ENCODE results near the gene LTC4S.
"Not testable (repeated sequence)": the region's sequence is repeated elsewhere in the genome, so short reads cannot be mapped to it uniquely, and the experiment has no call there.

Gene LTC4S, protein sequence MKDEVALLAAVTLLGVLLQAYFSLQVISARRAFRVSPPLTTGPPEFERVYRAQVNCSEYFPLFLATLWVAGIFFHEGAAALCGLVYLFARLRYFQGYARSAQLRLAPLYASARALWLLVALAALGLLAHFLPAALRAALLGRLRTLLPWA

DNA sequence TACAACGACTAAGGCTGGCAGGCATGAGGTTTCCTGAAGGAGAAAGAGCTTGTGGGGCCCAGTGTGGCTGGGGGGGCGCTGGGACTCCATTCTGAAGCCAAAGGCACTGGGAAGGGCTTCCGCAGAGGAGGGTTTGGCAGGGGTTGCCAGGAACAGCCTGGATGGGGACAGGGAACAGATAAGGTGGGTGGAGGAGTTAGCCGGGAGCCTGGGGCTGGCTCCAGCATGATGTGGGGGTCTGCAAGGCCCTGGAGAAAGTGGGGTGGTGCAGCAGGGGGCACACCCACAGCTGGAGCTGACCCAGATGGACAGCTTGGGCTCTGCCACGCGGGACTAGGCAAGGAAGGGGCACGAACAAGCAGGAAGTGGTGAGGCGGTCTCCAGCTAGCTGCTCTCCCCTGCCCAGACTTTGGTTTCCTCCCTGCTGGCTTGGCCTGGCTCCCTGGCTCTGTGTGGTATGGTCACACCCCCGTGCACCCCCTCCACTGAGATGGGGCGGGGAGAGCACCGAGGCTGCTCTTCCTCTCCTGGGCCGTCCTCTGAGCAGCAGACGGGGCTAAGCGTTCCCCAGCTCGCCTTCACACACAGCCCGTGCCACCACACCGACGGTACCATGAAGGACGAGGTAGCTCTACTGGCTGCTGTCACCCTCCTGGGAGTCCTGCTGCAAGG, at the start of gene LTC4S:
TSS of gene LTC4S (plus strand) at position 519 of the 672 bp plus-strand sequence. CDS start at position 614, 95 bp downstream.
- Histone ChIP-seq H3K27me3 (ENCODE audit: control insufficient read depth, insufficient read depth, low read length) (no peaks in the 10 kb centered on the region), H3K4me1 (ENCODE audit: control insufficient read depth, insufficient read depth, low read length) (no peaks in the 10 kb centered on the region), H3K4me3 (ENCODE audit: low read length) (peak within 1 kb of the TSS; percentile 67), H3K36me3 (ENCODE audit: control insufficient read depth, insufficient read depth, low read length) (peaks cover 16% of the 10 kb centered on the region), H3K9ac (ENCODE audit: low read length) (no peak within 1 kb of the TSS), H3K27ac (ENCODE audit: low read depth, low read length) (peak within 1 kb of the TSS; percentile 12)

DNA sequence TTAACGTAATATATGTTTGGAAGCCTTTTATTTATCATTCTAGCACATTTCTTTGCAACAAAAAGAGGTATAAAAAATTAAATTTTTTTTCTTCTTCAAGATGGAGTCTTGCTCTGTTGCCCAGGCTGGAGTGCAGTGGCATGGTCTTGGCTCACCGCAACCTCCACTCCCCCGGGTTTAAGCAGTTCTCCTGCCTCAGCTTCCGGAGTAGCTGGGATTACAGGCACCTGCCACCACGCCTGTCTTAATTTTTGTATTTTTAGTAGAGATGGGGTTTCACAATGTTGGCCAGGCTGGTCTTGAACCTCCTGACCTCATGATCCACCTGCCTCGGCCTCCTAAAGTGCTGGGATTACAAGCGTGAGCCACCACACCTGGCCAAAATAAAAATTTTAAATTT, 49.7 kb upstream of the LTC4S start:
- not testable (repeated sequence) for H3K9ac ChIP-seq (ENCODE audit: low read length); H3K4me1 ChIP-seq (ENCODE audit: control insufficient read depth, insufficient read depth, low read length); H3K36me3 ChIP-seq (ENCODE audit: control insufficient read depth, insufficient read depth, low read length); H3K4me3 ChIP-seq (ENCODE audit: low read length); H3K27me3 ChIP-seq (ENCODE audit: control insufficient read depth, insufficient read depth, low read length); H3K27ac ChIP-seq (ENCODE audit: low read depth, low read length)

DNA sequence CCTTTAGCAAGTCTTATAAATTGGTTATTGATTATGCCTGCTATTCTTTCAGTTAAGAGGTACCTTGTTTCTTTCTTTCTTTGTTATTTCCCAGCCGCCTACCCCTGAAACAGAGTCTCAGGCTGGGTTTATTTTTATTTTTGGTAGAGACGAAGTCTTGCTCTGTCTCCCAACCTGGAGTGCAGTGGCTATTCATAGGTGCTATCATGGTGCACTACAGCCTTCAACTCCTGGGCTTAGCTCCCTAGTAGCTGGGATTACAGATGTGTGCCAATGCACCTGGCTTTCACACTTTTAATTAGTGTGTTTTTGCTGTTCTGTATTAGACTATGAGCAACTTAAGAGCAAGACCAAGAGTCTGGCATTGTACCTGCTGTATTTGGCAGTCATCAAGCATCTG, 46.9 kb upstream of the LTC4S start:
- Histone ChIP-seq H3K9ac (ENCODE audit: low read length) (no peak overlapping the region), H3K36me3 (ENCODE audit: control insufficient read depth, insufficient read depth, low read length) (no peaks in the 10 kb centered on the region), H3K27ac (ENCODE audit: low read depth, low read length) (no peak overlapping the region), H3K4me1 (ENCODE audit: control insufficient read depth, insufficient read depth, low read length) (no peaks in the 10 kb centered on the region), H3K4me3 (ENCODE audit: low read length) (no peak overlapping the region), H3K27me3 (ENCODE audit: control insufficient read depth, insufficient read depth, low read length) (no peaks in the 10 kb centered on the region)

DNA sequence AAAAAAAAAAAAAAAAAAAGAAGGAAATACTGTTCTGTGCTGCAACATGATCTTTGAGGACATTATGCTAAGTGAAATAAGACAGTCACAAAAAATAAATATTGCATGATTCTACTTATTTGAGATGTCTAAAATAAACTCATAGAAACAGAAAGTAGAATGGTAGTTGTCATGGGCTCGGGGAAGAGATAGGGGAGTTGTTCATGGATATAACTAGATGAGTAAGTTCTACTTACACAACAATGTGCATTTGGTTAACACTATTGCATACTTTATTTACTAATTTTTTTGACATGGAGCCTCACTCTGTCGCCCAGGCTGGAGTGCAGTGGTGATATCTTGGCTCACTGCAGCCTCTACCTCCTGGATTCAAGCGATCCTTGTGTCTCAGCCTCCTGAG, 46.0 kb upstream of the LTC4S start:
- H3K4me1 ChIP-seq (ENCODE audit: control insufficient read depth, insufficient read depth, low read length) = no peaks in the 10 kb centered on the region

DNA sequence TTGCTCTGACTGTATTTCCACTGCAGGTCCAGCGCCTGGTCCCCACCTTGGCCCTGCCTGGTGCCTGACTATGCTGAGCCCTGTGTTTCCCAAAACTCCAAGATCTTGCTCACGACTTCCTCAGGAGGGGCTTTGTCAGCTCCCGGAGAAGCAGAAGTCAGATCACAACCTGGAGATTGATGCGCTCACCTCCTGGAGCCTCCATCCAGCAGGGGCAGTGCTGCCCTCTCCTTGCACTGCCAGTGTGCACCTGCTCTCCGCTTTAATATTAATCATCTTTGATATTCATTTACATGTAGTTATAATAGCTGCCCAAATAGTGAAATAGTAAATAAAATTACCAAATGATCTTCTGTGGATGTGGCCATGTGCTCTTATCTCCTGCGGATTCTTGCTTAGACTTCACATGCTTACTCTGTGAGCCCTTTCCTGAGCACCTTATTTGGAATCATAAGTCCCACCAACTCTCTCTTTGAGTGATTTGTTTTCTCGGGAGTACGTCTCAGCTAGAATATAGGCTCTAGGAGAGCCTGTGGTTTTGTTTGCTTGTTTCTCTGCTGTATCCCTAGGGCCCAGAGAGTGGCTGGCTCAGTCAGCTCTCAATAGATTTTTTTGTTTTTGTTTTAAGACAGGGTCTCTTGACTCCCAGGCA, 43.8 kb upstream of the LTC4S start:
- no peak overlapping the region for H3K27ac ChIP-seq (ENCODE audit: low read depth, low read length)
- H3K4me1 ChIP-seq (ENCODE audit: control insufficient read depth, insufficient read depth, low read length) = peaks cover 3% of the 10 kb centered on the region
- no peak overlapping the region for H3K9ac ChIP-seq (ENCODE audit: low read length)
- H3K36me3 ChIP-seq (ENCODE audit: control insufficient read depth, insufficient read depth, low read length) = no peaks in the 10 kb centered on the region
- no peaks in the 10 kb centered on the region for H3K27me3 ChIP-seq (ENCODE audit: control insufficient read depth, insufficient read depth, low read length)
- H3K4me3 ChIP-seq (ENCODE audit: low read length) = no peak overlapping the region

More for the DNA sequence above, 46.0 kb upstream of the LTC4S start:
- Histone ChIP-seq H3K9ac (ENCODE audit: low read length) (no peak overlapping the region), H3K4me3 (ENCODE audit: low read length) (no peak overlapping the region), H3K27me3 (ENCODE audit: control insufficient read depth, insufficient read depth, low read length) (no peaks in the 10 kb centered on the region), H3K27ac (ENCODE audit: low read depth, low read length) (no peak overlapping the region), H3K36me3 (ENCODE audit: control insufficient read depth, insufficient read depth, low read length) (no peaks in the 10 kb centered on the region)

DNA sequence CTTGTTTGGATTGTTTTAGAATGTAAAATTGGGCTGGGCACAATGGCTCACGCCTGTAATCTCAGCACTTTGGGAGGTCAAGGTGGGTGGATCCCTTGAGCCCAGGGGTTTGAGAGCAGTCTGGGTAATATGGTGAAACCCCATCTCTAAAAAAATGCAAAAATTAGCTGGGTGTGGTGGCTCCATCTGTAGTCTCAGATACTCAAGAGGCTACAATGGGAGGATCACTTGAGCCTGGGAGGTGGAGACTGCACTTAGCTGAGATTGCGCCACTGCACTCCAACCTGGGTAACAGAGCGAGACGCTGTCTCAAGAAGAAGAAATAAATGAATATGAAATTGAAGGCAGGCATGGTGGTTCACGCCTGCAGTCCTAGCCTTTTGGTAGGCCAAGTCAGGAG, 39.8 kb upstream of the LTC4S start:
- Histone ChIP-seq H3K27ac (ENCODE audit: low read depth, low read length) (no peak overlapping the region), H3K36me3 (ENCODE audit: control insufficient read depth, insufficient read depth, low read length) (no peaks in the 10 kb centered on the region), H3K9ac (ENCODE audit: low read length) (no peak overlapping the region), H3K27me3 (ENCODE audit: control insufficient read depth, insufficient read depth, low read length) (no peaks in the 10 kb centered on the region), H3K4me1 (ENCODE audit: control insufficient read depth, insufficient read depth, low read length) (peaks cover 6% of the 10 kb centered on the region), H3K4me3 (ENCODE audit: low read length) (no peak overlapping the region)

DNA sequence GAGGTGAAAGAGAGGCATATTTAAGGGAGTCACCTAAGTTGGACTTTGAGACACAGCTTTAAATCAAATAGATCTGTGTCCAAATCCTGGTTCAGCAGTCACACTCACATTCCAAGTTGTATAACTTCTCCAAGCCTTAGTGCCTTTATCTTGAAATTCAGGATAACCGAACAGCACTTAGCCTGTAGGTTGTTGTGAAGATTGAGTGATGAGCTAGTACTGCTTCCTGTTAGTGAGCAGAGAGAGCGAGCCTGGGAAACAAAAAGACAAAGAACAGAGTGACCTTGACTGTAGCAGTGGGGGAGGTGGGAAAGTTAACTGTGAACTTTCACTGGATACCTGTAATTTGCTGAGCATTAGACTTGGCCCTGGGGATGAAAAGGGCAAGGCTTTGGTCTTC, 38.8 kb upstream of the LTC4S start:
- H3K4me1 ChIP-seq (ENCODE audit: control insufficient read depth, insufficient read depth, low read length) = peaks cover 6% of the 10 kb centered on the region
- H3K27me3 ChIP-seq (ENCODE audit: control insufficient read depth, insufficient read depth, low read length) = no peaks in the 10 kb centered on the region
- no peaks in the 10 kb centered on the region for H3K36me3 ChIP-seq (ENCODE audit: control insufficient read depth, insufficient read depth, low read length)
- no peak overlapping the region for H3K9ac ChIP-seq (ENCODE audit: low read length)
- no peak overlapping the region for H3K27ac ChIP-seq (ENCODE audit: low read depth, low read length)
- no peak overlapping the region for H3K4me3 ChIP-seq (ENCODE audit: low read length)

DNA sequence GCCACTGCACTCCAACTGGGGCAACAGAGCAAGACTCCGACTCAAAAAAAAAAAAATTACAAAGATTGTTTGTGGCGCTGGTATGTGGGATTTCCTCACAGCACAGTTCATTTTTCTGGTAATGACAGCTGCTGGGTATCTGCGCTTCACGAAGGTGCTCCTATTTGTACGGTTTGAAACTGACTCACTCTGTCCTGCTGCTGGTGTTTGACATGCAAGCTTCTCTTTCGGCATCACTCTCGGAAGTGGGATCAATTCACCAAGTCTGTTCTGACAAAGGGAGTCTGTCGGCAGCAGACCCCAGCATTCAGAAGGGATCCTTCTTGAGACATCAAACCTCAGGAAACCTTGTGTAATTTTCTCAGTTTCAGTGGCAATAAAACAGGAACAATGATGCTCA, 34.8 kb upstream of the LTC4S start:
- H3K27ac ChIP-seq (ENCODE audit: low read depth, low read length) = no peak overlapping the region
- H3K4me3 ChIP-seq (ENCODE audit: low read length) = no peak overlapping the region
- no peak overlapping the region for H3K9ac ChIP-seq (ENCODE audit: low read length)
- H3K36me3 ChIP-seq (ENCODE audit: control insufficient read depth, insufficient read depth, low read length) = no peaks in the 10 kb centered on the region
- H3K27me3 ChIP-seq (ENCODE audit: control insufficient read depth, insufficient read depth, low read length) = no peaks in the 10 kb centered on the region
- H3K4me1 ChIP-seq (ENCODE audit: control insufficient read depth, insufficient read depth, low read length) = peaks cover 25% of the 10 kb centered on the region

DNA sequence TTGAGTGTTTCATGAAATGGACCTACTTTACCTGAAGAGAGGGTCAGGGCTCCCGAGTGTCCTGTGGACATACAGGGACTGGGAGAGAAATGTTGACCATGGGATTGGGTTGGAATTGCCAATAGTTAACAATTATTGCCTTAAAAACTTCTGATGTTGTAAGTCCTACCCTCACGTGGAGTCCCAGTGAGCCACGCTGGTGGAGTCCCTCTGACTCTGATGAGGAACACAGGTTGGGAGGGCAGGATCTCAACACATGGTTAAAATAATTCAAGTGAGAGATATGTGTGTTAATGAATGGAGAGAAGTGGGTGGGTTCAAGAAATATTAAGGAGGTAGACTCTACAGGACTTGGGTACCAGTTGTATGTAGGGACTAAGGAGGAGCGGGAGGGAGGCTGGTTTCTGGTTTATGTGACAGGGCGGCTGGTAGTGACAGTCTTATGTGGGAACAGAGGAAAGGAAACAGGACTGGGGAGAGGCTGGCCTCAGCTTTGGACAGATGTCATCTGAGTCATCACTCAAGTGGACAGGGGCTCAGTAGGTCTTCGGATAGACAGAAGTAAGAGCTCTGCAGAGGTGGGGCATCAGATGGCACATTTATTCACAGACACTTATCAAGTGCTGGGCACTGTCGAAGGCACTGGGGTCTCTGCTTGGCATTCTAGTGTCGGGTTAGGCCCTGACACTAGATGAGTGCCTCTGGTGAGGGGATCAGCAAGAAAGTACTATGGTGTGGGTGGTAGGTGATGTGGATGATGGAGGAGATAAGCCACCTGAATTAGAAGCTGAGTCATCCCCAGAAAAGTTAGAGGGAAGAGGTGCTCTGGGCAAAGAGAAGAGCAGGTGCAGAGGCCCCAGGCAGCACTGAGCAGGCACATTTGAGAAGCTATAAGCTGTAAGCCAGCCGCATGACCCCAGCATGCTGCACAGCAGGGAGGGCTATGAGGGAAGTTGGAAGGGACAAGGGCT, 33.9 kb upstream of the LTC4S start:
- no peak overlapping the region for H3K4me3 ChIP-seq (ENCODE audit: low read length)
- H3K27me3 ChIP-seq (ENCODE audit: control insufficient read depth, insufficient read depth, low read length) = no peaks in the 10 kb centered on the region
- no peaks in the 10 kb centered on the region for H3K36me3 ChIP-seq (ENCODE audit: control insufficient read depth, insufficient read depth, low read length)
- H3K4me1 ChIP-seq (ENCODE audit: control insufficient read depth, insufficient read depth, low read length) = peaks cover 26% of the 10 kb centered on the region
- no peak overlapping the region for H3K9ac ChIP-seq (ENCODE audit: low read length)
- no peak overlapping the region for H3K27ac ChIP-seq (ENCODE audit: low read depth, low read length)

DNA sequence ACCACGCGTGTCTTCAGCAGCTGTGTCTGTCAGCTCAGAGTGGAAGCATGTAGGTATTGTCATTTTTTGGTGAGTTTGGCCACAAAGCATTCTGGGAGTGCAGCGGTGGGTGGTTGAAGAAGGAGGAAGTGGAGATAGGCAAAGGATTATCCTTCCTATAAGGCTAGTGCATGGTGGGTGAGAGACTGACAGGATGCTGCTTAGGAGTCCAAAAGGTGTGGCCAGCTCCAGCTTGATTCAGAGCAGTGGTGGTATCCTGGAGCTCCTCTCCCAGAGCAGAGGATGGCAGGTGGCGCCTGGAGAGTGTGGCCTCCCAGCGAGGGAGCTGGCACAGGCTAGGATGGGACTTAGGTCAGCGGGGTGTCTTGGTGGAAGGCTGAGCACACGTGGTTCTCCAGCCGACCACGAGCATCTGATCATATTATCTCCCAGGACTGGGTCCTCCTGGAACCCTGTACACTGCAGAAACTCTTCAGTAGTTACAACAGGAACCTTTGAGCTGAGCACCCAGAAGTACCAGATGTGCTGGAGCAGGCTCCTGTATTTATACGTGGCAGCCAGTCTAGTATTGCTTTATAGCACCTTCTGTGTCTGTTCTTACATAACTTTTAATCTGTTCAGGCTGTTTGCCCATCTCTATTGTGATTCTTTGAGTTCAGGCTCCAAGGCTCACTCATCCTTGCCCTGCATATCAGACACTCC, 31.6 kb upstream of the LTC4S start:
- Histone ChIP-seq H3K9ac (ENCODE audit: low read length) (no peak overlapping the region), H3K4me1 (ENCODE audit: control insufficient read depth, insufficient read depth, low read length) (peaks cover 24% of the 10 kb centered on the region), H3K36me3 (ENCODE audit: control insufficient read depth, insufficient read depth, low read length) (peaks cover 7% of the 10 kb centered on the region), H3K27me3 (ENCODE audit: control insufficient read depth, insufficient read depth, low read length) (no peaks in the 10 kb centered on the region), H3K27ac (ENCODE audit: low read depth, low read length) (peak overlapping the region; percentile 12), H3K4me3 (ENCODE audit: low read length) (no peak overlapping the region)

DNA sequence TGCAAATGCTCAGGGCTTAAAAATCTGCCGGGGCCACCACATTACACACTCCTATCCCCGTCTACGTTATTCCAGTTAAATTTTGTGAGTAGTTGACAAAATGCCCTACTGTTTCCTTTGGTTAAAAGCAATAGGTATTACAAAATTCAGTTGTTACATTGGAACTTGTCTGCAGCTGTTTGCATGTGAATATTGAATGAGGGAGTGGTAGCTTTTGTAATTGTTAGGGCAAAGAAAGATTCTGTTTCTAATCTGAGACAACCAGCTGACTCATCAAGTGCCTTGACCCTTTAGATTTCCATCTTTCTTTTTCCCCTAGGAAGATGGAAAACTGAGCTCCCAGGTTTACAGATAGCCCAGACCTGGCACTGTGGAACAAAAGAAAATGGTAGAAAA, 31.0 kb upstream of the LTC4S start:
- peaks cover 24% of the 10 kb centered on the region for H3K4me1 ChIP-seq (ENCODE audit: control insufficient read depth, insufficient read depth, low read length)
- no peak overlapping the region for H3K4me3 ChIP-seq (ENCODE audit: low read length)
- no peak overlapping the region for H3K9ac ChIP-seq (ENCODE audit: low read length)
- H3K36me3 ChIP-seq (ENCODE audit: control insufficient read depth, insufficient read depth, low read length) = peaks cover 7% of the 10 kb centered on the region
- peak overlapping the region; percentile 12 for H3K27ac ChIP-seq (ENCODE audit: low read depth, low read length)
- no peaks in the 10 kb centered on the region for H3K27me3 ChIP-seq (ENCODE audit: control insufficient read depth, insufficient read depth, low read length)
